T-helper 1 cell treated with Interleukin-12 subunit alpha and Interleukin-12 subunit beta and Interleukin-4 antibody, amounts not matched to agents 30 μg/mL and 1 μg/mL, for 36 hours (primary cell): ENCODE measurements around the gene ATP5IF1.
A peak's percentile ranks its signal among the peaks of the same experiment; 100 is the strongest.

ENCODE experiments used
- H3K27ac Mint-ChIP-seq: one replicate; pipeline ENCODE4 v1.8.0; 2021; ENCODE audit warnings: mild to moderate bottlenecking, mixed read lengths
- H3K27me3 Mint-ChIP-seq: one replicate; pipeline ENCODE4 v1.8.0; 2021; ENCODE audit warnings: low read depth, mixed read lengths
- H3K36me3 Mint-ChIP-seq: one replicate; pipeline ENCODE4 v1.8.0; 2021; ENCODE audit warnings: low read depth, mixed read lengths
- H3K4me1 Mint-ChIP-seq: one replicate; pipeline ENCODE4 v1.8.0; 2021; ENCODE audit warnings: low read depth, mixed read lengths
- H3K4me3 Mint-ChIP-seq: one replicate; pipeline ENCODE4 v1.8.0; 2021; ENCODE audit warnings: mild to moderate bottlenecking, moderate library complexity, mixed read lengths
- H3K9me3 Mint-ChIP-seq: one replicate; pipeline ENCODE4 v1.8.0; 2021; ENCODE audit warnings: mixed read lengths

The ATP5IF1 gene

GRCh38 chr1:28209700-28210099, 26.2 kb upstream of the ATP5IF1 start:
- Mint-ChIP-seq H3K27ac (no peak overlapping the region), H3K36me3 (peaks cover 35% of the 10 kb centered on the region), H3K9me3 (no peaks in the 10 kb centered on the region), H3K4me1 (peaks cover 17% of the 10 kb centered on the region), H3K27me3 (no peaks in the 10 kb centered on the region), H3K4me3 (no peak overlapping the region)

- peaks cover 26% of the 10 kb centered on the region for H3K36me3 Mint-ChIP-seq
- H3K27me3 Mint-ChIP-seq, result no peaks in the 10 kb centered on the region
- no peak overlapping the region for H3K27ac Mint-ChIP-seq
- H3K9me3 Mint-ChIP-seq, result no peaks in the 10 kb centered on the region
- no peak overlapping the region for H3K4me3 Mint-ChIP-seq
- H3K4me1 Mint-ChIP-seq, result peaks cover 16% of the 10 kb centered on the region
Measured at GRCh38 chr1:28213315-28213714, 22.6 kb upstream of the ATP5IF1 start.

- Mint-ChIP-seq H3K9me3 (no peaks in the 10 kb centered on the region), H3K27ac (no peak overlapping the region), H3K27me3 (no peaks in the 10 kb centered on the region), H3K4me3 (no peak overlapping the region), H3K36me3 (peaks cover 30% of the 10 kb centered on the region), H3K4me1 (peaks cover 17% of the 10 kb centered on the region)
Measured at GRCh38 chr1:28229089-28229488, 6.8 kb upstream of the ATP5IF1 start.

DNA sequence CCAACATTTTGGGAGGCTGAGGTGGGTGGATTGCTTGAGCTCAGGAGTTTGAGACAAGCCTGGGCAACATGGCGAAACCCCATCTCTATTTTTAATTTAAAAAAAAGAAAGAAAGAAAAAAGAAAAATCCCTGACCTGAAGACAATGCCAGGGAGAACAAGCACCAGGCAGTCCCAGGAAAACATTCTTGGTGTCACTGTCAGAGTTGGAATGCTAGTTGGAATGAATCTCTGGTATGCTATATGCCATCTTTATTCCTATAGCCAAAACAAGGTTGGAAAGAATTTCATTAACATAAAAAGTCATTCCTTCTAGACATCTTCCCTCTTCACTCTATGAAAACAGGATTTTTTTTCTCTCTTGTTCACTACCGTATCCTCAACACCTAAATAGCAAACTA, 5.9 kb upstream of the ATP5IF1 start:
- H3K4me1 Mint-ChIP-seq, result peaks cover 17% of the 10 kb centered on the region
- H3K27ac Mint-ChIP-seq, result no peak overlapping the region
- no peak overlapping the region for H3K4me3 Mint-ChIP-seq
- H3K36me3 Mint-ChIP-seq, result peaks cover 25% of the 10 kb centered on the region
- H3K27me3 Mint-ChIP-seq, result no peaks in the 10 kb centered on the region
- H3K9me3 Mint-ChIP-seq, result no peaks in the 10 kb centered on the region

- Mint-ChIP-seq H3K9me3 (no peaks in the 10 kb centered on the region), H3K27me3 (no peaks in the 10 kb centered on the region), H3K4me3 (peak within 1 kb of the TSS; percentile 100), H3K4me1 (peaks cover 17% of the 10 kb centered on the region), H3K36me3 (peaks cover 16% of the 10 kb centered on the region), H3K27ac (peak within 1 kb of the TSS; percentile 99)
Measured at GRCh38 chr1:28232558-28233263, 3.2 kb upstream of the ATP5IF1 start, which contains the start of gene DNAJC8. Gene DNAJC8, minus strand, starts transcription at chr1:28233029. Its CDS starts 31 bp downstream, at chr1:28232998.

- Mint-ChIP-seq H3K36me3 (peaks cover 14% of the 10 kb centered on the region), H3K27me3 (no peaks in the 10 kb centered on the region), H3K9me3 (no peaks in the 10 kb centered on the region), H3K4me3 (no peak overlapping the region), H3K4me1 (peaks cover 17% of the 10 kb centered on the region), H3K27ac (no peak overlapping the region)
Measured at GRCh38 chr1:28233264-28233606, 2.7 kb upstream of the ATP5IF1 start.

DNA sequence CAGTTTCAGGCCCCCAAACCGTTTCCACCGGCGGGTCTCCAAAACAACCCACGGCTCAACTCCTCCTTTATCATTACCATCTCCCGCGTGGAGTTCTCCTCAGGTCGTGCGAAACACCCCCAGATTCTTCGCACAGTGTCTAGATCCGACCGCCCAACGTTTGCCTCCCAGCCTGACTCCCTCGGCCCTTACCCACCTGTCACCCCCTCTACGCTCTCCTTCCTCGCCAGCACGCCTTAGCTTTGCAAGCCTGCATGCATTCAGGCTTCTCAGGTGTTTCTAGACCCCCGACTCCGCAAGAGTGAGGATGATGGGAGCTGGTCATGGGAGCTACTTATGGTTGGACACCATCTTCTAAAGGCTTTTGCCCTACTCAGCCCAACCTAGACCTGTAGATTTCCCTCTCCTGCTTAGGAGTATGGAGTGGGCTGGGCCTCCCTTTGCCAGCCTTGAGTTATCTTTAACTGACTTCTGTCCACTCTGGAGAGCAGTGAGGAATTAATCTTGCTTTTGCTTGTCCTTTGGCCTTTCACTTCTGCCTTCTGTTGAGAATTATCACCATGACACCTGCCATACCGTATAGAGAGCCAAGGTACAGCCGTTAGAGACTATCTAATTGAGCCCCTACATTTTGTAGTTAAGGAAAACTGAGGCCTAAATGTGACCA, 865 bp downstream of the ATP5IF1 start:
- Mint-ChIP-seq H3K27ac (no peak overlapping the region), H3K4me1 (peaks cover 13% of the 10 kb centered on the region), H3K9me3 (no peaks in the 10 kb centered on the region), H3K27me3 (no peaks in the 10 kb centered on the region), H3K4me3 (no peak overlapping the region), H3K36me3 (peaks cover 8% of the 10 kb centered on the region)

- Mint-ChIP-seq H3K9me3 (no peaks in the 10 kb centered on the region), H3K4me1 (peaks cover 11% of the 10 kb centered on the region), H3K36me3 (no peaks in the 10 kb centered on the region), H3K27ac (no peak overlapping the region), H3K27me3 (no peaks in the 10 kb centered on the region), H3K4me3 (no peak overlapping the region)
Measured at GRCh38 chr1:28239004-28239403, 3.1 kb downstream of the ATP5IF1 start.

DNA sequence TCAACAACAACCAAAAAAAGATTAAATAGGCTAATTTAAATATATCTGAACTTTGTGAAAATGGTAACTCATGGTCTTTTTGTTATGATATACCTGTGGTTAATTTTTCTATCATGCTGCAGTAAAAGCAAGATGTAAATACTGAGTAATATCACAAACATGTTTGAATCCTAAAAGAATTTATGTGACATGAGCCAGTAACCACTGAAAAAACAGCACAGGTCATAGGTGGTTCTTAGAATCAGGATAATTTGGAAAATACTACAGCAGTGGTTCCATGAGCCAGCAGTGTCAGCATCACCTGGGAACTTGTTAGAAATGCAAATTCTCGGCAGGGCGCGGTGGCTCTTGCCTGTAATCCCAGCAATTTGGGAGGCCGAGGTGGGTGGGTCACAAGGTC, 4.1 kb downstream of the ATP5IF1 start:
- H3K27me3 Mint-ChIP-seq, result no peaks in the 10 kb centered on the region
- peaks cover 15% of the 10 kb centered on the region for H3K4me1 Mint-ChIP-seq
- H3K9me3 Mint-ChIP-seq, result no peaks in the 10 kb centered on the region
- no peak overlapping the region for H3K27ac Mint-ChIP-seq
- H3K36me3 Mint-ChIP-seq, result no peaks in the 10 kb centered on the region
- H3K4me3 Mint-ChIP-seq, result no peak overlapping the region

GRCh38 chr1:28241638-28242241, 5.8 kb downstream of the ATP5IF1 start:
- no peaks in the 10 kb centered on the region for H3K9me3 Mint-ChIP-seq
- no peak overlapping the region for H3K27ac Mint-ChIP-seq
- no peak overlapping the region for H3K4me3 Mint-ChIP-seq
- no peaks in the 10 kb centered on the region for H3K27me3 Mint-ChIP-seq
- no peaks in the 10 kb centered on the region for H3K36me3 Mint-ChIP-seq
- H3K4me1 Mint-ChIP-seq, result peaks cover 19% of the 10 kb centered on the region

DNA sequence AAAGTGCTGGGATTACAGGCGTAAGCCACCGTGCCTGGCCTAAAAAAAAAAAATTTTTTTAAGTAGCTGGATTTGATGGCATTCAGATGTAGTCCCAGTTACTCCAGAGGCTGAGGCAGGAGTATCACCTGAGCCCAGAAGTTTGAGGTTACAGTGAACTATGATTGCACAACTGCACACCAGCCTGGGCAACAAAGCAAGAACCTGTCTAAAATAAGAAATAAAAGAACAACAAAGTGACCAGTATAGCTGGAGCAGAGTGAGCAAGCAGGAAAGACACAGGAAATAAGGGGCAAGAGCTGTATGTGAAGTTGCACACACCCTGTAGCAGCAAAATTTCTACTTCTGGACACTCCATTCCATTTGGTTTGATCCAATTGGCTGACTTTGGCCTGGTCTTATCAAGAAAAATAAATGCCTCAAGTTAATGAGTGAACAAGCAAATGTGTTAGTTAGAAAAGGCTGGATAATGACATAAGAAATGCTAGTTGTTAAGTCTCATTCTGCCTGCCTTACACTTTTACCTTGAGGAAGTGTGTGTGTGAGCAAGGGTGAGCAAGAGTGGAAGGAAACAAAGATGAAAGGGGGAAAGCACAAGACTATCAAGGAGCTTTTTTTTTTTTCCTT, 7.9 kb downstream of the ATP5IF1 start:
- Mint-ChIP-seq H3K36me3 (no peaks in the 10 kb centered on the region), H3K9me3 (no peaks in the 10 kb centered on the region), H3K27me3 (no peaks in the 10 kb centered on the region), H3K4me3 (peak overlapping the region; percentile 40), H3K27ac (peak overlapping the region; percentile 62), H3K4me1 (peaks cover 35% of the 10 kb centered on the region)

DNA sequence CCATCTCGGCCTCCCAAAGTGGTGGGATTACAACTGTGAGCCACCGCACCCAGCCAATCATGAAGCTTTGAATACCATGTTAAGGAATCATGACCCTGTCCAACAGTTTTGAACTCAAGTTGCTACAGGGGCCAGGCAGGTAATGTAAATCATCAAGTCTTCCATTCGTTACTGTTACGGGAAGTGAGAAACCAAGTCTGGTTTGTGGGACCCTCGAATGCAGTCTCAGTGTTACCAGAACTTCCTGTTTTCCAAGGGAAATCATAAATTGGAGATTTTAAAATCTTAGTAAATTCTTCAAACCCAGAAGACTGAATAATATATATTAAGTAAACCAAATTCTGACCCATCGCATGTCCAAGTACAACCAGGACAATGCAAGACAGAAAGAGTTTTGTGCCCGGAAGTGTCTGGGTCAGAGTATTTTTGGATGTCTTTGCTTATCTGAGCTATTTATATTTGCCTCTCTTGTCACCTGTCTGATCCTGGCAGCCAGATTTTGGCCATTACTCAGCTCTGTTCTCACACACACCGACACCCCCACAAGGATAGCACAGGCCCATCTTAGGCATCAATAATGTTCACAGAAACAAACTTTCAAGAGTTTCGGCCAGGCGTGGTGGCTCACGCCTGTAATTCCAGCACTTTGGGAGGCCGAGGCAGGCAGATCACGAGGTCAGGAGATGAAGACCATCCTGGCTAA, 8.8 kb downstream of the ATP5IF1 start:
- Mint-ChIP-seq H3K27me3 (no peaks in the 10 kb centered on the region), H3K9me3 (no peaks in the 10 kb centered on the region), H3K36me3 (no peaks in the 10 kb centered on the region), H3K4me3 (no peak overlapping the region), H3K27ac (no peak overlapping the region), H3K4me1 (peaks cover 43% of the 10 kb centered on the region)

DNA sequence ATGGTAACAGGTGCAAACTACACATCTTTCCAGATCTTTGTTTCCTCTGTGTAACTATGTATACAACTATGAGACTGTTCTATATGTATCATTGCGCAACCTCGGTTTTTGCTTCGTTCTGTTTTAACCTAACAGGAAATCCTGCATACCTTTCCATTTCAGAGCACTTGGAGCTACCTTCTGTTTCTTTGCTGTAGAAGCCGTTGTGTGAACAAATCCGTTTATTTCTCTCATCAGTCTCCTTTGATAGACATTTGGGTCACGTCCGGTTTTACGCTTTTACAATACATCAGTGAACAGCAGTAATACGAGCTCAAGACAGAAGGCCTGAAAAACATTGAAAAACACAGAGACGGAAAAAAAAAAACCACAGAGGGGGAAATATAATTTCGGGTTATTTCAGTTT, 10.5 kb downstream of the ATP5IF1 start:
- Mint-ChIP-seq H3K4me3 (peak overlapping the region; percentile 79), H3K9me3 (no peaks in the 10 kb centered on the region), H3K4me1 (peaks cover 48% of the 10 kb centered on the region), H3K36me3 (no peaks in the 10 kb centered on the region), H3K27ac (peak overlapping the region; percentile 85), H3K27me3 (no peaks in the 10 kb centered on the region)

DNA sequence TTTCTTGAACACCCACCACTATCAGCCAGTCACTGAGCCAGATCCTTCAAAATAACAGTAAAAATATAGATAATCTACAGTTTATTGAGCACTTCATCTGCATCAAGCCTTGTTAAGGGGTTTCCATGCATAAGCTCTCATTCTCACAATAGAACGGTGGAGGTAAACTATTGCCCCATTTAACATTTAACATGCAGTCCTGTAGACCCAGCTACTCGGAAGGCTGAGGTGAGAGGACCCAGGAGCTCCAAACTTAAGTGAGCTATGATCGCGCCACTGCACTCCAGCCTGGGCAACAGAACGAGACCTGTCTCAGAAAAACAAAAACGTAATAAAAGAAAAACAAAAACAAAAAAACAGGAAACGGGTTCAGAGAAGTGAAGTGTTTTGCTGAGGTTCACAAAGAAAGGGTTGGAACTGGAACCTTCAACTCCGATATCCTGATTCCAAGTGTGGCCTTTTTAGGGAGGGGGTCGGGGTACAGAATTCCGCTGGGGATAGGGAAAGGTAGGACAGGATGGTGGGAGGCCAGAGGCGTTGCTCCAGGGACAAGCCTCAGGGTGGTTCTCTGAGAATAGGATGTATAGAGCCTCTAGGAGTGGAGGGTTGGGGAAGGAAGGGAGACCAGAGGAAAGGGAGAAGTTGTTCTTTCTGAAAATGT, 11.8 kb downstream of the ATP5IF1 start:
- Mint-ChIP-seq H3K9me3 (no peaks in the 10 kb centered on the region), H3K4me3 (peak overlapping the region; percentile 79), H3K36me3 (no peaks in the 10 kb centered on the region), H3K27ac (peak overlapping the region; percentile 85), H3K4me1 (peaks cover 47% of the 10 kb centered on the region), H3K27me3 (no peaks in the 10 kb centered on the region)
